ENCODE data around the gene VWA8.

DNA sequence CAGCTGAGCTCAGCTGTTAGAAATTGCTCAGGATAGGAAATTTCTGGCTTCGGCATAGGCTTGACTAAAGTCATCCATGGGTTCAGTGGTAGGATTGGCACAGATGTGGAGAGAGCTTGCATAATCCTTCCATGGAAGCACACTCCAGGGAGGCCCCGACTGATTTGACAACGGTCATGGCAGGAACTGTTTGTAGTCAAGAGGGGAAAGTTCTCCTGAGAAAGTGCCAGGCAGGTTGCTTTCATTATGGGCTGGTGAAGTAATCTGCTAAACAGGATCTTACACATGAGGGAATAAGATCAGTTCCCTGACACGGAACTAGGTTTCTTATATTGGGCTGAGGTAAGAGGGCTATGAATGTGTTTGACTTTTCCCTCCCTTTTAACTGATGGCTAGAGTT is 383.5 kb downstream of the VWA8 start:
- TF ChIP-seq RAD21 (CRISPR knock-in tag; IDR thresholded peaks at IDR 0.05): no peak
- TF ChIP-seq, protein P1, sequence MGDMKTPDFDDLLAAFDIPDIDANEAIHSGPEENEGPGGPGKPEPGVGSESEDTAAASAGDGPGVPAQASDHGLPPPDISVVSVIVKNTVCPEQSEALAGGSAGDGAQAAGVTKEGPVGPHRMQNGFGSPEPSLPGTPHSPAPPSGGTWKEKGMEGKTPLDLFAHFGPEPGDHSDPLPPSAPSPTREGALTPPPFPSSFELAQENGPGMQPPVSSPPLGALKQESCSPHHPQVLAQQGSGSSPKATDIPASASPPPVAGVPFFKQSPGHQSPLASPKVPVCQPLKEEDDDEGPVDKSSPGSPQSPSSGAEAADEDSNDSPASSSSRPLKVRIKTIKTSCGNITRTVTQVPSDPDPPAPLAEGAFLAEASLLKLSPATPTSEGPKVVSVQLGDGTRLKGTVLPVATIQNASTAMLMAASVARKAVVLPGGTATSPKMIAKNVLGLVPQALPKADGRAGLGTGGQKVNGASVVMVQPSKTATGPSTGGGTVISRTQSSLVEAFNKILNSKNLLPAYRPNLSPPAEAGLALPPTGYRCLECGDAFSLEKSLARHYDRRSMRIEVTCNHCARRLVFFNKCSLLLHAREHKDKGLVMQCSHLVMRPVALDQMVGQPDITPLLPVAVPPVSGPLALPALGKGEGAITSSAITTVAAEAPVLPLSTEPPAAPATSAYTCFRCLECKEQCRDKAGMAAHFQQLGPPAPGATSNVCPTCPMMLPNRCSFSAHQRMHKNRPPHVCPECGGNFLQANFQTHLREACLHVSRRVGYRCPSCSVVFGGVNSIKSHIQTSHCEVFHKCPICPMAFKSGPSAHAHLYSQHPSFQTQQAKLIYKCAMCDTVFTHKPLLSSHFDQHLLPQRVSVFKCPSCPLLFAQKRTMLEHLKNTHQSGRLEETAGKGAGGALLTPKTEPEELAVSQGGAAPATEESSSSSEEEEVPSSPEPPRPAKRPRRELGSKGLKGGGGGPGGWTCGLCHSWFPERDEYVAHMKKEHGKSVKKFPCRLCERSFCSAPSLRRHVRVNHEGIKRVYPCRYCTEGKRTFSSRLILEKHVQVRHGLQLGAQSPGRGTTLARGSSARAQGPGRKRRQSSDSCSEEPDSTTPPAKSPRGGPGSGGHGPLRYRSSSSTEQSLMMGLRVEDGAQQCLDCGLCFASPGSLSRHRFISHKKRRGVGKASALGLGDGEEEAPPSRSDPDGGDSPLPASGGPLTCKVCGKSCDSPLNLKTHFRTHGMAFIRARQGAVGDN (CRISPR knock-in tag; IDR thresholded peaks at IDR 0.05): no peak
- TF ChIP-seq, protein P2, sequence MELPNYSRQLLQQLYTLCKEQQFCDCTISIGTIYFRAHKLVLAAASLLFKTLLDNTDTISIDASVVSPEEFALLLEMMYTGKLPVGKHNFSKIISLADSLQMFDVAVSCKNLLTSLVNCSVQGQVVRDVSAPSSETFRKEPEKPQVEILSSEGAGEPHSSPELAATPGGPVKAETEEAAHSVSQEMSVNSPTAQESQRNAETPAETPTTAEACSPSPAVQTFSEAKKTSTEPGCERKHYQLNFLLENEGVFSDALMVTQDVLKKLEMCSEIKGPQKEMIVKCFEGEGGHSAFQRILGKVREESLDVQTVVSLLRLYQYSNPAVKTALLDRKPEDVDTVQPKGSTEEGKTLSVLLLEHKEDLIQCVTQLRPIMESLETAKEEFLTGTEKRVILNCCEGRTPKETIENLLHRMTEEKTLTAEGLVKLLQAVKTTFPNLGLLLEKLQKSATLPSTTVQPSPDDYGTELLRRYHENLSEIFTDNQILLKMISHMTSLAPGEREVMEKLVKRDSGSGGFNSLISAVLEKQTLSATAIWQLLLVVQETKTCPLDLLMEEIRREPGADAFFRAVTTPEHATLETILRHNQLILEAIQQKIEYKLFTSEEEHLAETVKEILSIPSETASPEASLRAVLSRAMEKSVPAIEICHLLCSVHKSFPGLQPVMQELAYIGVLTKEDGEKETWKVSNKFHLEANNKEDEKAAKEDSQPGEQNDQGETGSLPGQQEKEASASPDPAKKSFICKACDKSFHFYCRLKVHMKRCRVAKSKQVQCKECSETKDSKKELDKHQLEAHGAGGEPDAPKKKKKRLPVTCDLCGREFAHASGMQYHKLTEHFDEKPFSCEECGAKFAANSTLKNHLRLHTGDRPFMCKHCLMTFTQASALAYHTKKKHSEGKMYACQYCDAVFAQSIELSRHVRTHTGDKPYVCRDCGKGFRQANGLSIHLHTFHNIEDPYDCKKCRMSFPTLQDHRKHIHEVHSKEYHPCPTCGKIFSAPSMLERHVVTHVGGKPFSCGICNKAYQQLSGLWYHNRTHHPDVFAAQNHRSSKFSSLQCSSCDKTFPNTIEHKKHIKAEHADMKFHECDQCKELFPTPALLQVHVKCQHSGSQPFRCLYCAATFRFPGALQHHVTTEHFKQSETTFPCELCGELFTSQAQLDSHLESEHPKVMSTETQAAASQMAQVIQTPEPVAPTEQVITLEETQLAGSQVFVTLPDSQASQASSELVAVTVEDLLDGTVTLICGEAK (IDR thresholded peaks at IDR 0.05): no peak
- TF ChIP-seq, protein P2 (CRISPR knock-in tag; IDR thresholded peaks at IDR 0.05): no peak
- TF ChIP-seq GFI1 (CRISPR knock-in tag; IDR thresholded peaks at IDR 0.05; ENCODE audit: borderline replicate concordance): no peak
- no peak for TF ChIP-seq SMC3 (IDR thresholded peaks at IDR 0.05; ENCODE audit: low read length)
- TF ChIP-seq MBNL3 (CRISPR knock-in tag; conservative IDR thresholded peaks at IDR 0.05): no peak
- TF ChIP-seq ZNF652 (CRISPR knock-in tag; IDR thresholded peaks at IDR 0.05; ENCODE audit: borderline replicate concordance, low read depth): no peak
- no peak for TF ChIP-seq HCFC1 (IDR thresholded peaks at IDR 0.05; ENCODE audit: low read depth, low read length)
